H1 (cell line): ENCODE data around the gene PSMA5. TPM values are rescaled to one million over a fixed set of nuclear protein-coding genes. Genes with fewer than 3 reads are reported as not detected.

Source experiments
- CTCF ChIA-PET: fragments of 300-600 bp; sonication (Branson Sonifier 250); formaldehyde crosslinking; loops from one replicate; lab custom pipeline; 2021; ENCODE audit not compliant: partially characterized antibody; lab: Charles Lee
- POLR2A ChIA-PET: fragments of 300-600 bp; sonication (Branson Sonifier 250); formaldehyde crosslinking; loops from one replicate; lab custom pipeline; 2021; ENCODE audit warnings: inconsistent platforms; ENCODE audit not compliant: partially characterized antibody; lab: Charles Lee
- DNase-seq, 2 experiments: peaks; one replicate each; pipeline versions ENCODE4 v3.0.0 to v3.0.0-alpha.2; 2010 to 2022; ENCODE audit warnings: low spot score in 2 of 2, low read depth in 1 of 2, mixed read lengths in 1 of 2
- FAIRE-seq: peaks from 2 replicates; lab custom pipeline; 2011; peaks lifted over from hg19 to GRCh38; lab: Jason Lieb, UNC
- H2AFZ ChIP-seq: 2 replicates; pipeline ENCODE4 v1.8.1; 2012; ENCODE audit warnings: low read length, inconsistent platforms
- H2AK5ac ChIP-seq: 2 replicates; pipeline ENCODE4 v1.6.1; 2013; ENCODE audit warnings: low read depth, low read length
- H2BK120ac ChIP-seq: replicated peaks from 2 replicates; pipeline ENCODE3; 2013; ENCODE audit warnings: low read depth, low read length, inconsistent platforms
- H2BK12ac ChIP-seq: 2 replicates; pipeline ENCODE4 v1.6.1; 2013; ENCODE audit warnings: low read depth, low read length
- H2BK15ac ChIP-seq: 2 replicates; pipeline ENCODE4 v1.6.1; 2013; ENCODE audit warnings: low read length
- H2BK20ac ChIP-seq: 2 replicates; pipeline ENCODE4 v1.6.1; 2013; ENCODE audit warnings: low read length
- H2BK5ac ChIP-seq: 2 replicates; pipeline ENCODE4 v1.6.1; 2013; ENCODE audit warnings: low read depth, low read length
- H3K14ac ChIP-seq: 2 replicates; pipeline ENCODE4 v1.6.1; 2013; ENCODE audit warnings: inconsistent platforms; ENCODE audit not compliant: insufficient read length
- H3K18ac ChIP-seq: 2 replicates; pipeline ENCODE4 v1.6.1; 2013; ENCODE audit warnings: low read length; ENCODE audit errors: extremely low read depth
- H3K23ac ChIP-seq: 2 replicates; pipeline ENCODE4 v1.6.1; 2013; ENCODE audit warnings: inconsistent platforms; ENCODE audit not compliant: insufficient read length
- H3K23me2 ChIP-seq: 2 replicates; pipeline ENCODE4 v1.6.1; 2013; ENCODE audit warnings: low read depth, low read length
- H3K27ac ChIP-seq: 2 replicates; pipeline ENCODE4 v1.6.1; 2011; ENCODE audit warnings: low read depth, low read length, inconsistent platforms
- H3K27me3 ChIP-seq, 4 experiments: replicated peaks in 1 of 4; 1 replicate in 1 of 4; 2 replicates in 3 of 4; pipeline versions ENCODE4 v1.6.1 to v1.8.1; 2011 to 2013; ENCODE audit warnings: low read length in 3 of 4, mild to moderate bottlenecking in 3 of 4, inconsistent platforms in 2 of 4, mixed read lengths in 2 of 4, moderate library complexity in 1 of 4; ENCODE audit not compliant: control insufficient read depth in 3 of 4, insufficient read depth in 3 of 4; ENCODE audit errors: extremely low read depth in 1 of 4
- H3K36me3 ChIP-seq, 4 experiments: 2 replicates each; pipeline versions ENCODE4 v1.6.1 to v1.8.1; 2011 to 2013; ENCODE audit warnings: mild to moderate bottlenecking in 4 of 4, low read length in 3 of 4, moderate library complexity in 2 of 4, control low read depth in 1 of 4, inconsistent platforms in 1 of 4; ENCODE audit not compliant: insufficient read depth in 4 of 4, control insufficient read depth in 2 of 4
- H3K4ac ChIP-seq: replicated peaks from 2 replicates; pipeline ENCODE3; 2013; ENCODE audit warnings: low read length, low read depth, mixed read lengths, inconsistent platforms; ENCODE audit not compliant: insufficient read length
- H3K4me1 ChIP-seq, 4 experiments: replicated peaks in 1 of 4; 1 replicate in 1 of 4; 2 replicates in 3 of 4; pipeline versions ENCODE4 v1.6.1 to v1.8.1; 2011 to 2013; ENCODE audit warnings: low read length in 3 of 4, inconsistent platforms in 2 of 4, mixed read lengths in 1 of 4; ENCODE audit not compliant: insufficient read depth in 4 of 4, control insufficient read depth in 3 of 4
- H3K4me2 ChIP-seq, 2 experiments: 2 replicates each; pipeline versions ENCODE4 v1.6.1 to v1.8.1; 2011 to 2013; ENCODE audit warnings: low read depth in 2 of 2, low read length in 2 of 2, control low read depth in 1 of 2, inconsistent platforms in 1 of 2, mild to moderate bottlenecking in 1 of 2; ENCODE audit not compliant: insufficient read depth in 1 of 2
- H3K4me3 ChIP-seq, 4 experiments: fragments of 200-600, 300-600 bp in 1 of 4; sonication (generic), shearing (Covaris generic), sonication (Bioruptor Twin) in 1 of 4; 2 replicates each; pipeline versions ENCODE4 v1.5.1 to v1.8.1; 2011 to 2016; ENCODE audit warnings: low read length in 4 of 4, low read depth in 3 of 4, control low read depth in 2 of 4, inconsistent platforms in 2 of 4, mild to moderate bottlenecking in 2 of 4, mixed read lengths in 1 of 4, moderate library complexity in 1 of 4; ENCODE audit not compliant: insufficient read depth in 2 of 4; ENCODE audit errors: extremely low read depth in 1 of 4
- H3K56ac ChIP-seq: replicated peaks from 2 replicates; pipeline ENCODE3; 2013; ENCODE audit warnings: low read depth, mild to moderate bottlenecking, mixed read lengths, low read length, inconsistent platforms; ENCODE audit not compliant: insufficient read length
- H3K79me1 ChIP-seq: 2 replicates; pipeline ENCODE4 v1.6.1; 2013; ENCODE audit warnings: low read depth, low read length, control low read depth
- H3K79me2 ChIP-seq, 2 experiments: 2 replicates each; pipeline versions ENCODE4 v1.6.1 to v1.8.1; 2012 to 2013; ENCODE audit warnings: low read length in 2 of 2, mild to moderate bottlenecking in 2 of 2, inconsistent platforms in 1 of 2; ENCODE audit not compliant: insufficient read depth in 2 of 2, control insufficient read depth in 1 of 2
- H3K9ac ChIP-seq, 4 experiments: replicated peaks in 1 of 4; 1 replicate in 1 of 4; 2 replicates in 3 of 4; pipeline versions ENCODE4 v1.6.1 to v1.8.1; 2011 to 2013; ENCODE audit warnings: low read depth in 3 of 4, low read length in 3 of 4, control low read depth in 2 of 4, mild to moderate bottlenecking in 2 of 4, moderate library complexity in 2 of 4, inconsistent platforms in 1 of 4; ENCODE audit errors: extremely low read depth in 1 of 4
- H3K9me3 ChIP-seq, 2 experiments: 2 replicates each; pipeline versions ENCODE4 v1.6.1 to v1.8.1; 2012 to 2013; ENCODE audit warnings: mild to moderate bottlenecking in 2 of 2, moderate library complexity in 2 of 2, control low read depth in 1 of 2, inconsistent platforms in 1 of 2, low read depth in 1 of 2, low read length in 1 of 2, mixed read lengths in 1 of 2; ENCODE audit not compliant: insufficient read depth in 2 of 2
- H4K20me1 ChIP-seq, 2 experiments: replicated peaks in 1 of 2; 2 replicates each; pipeline versions ENCODE3 to v1.8.1; 2011 to 2013; ENCODE audit warnings: inconsistent platforms in 2 of 2, low read length in 2 of 2, mild to moderate bottlenecking in 1 of 2; ENCODE audit not compliant: insufficient read depth in 2 of 2, control insufficient read depth in 1 of 2
- H4K5ac ChIP-seq: 2 replicates; pipeline ENCODE4 v1.6.1; 2013; ENCODE audit warnings: low read length, low read depth, mixed read lengths, inconsistent platforms; ENCODE audit not compliant: insufficient read length
- H4K8ac ChIP-seq: 2 replicates; pipeline ENCODE4 v1.8.0; 2013; ENCODE audit warnings: mild to moderate bottlenecking, moderate library complexity, low read length, inconsistent platforms; ENCODE audit not compliant: insufficient read depth; ENCODE audit errors: extremely low read depth
- H4K91ac ChIP-seq: replicated peaks from 2 replicates; pipeline ENCODE3; 2013; ENCODE audit warnings: low read length, mixed read lengths, inconsistent platforms; ENCODE audit not compliant: insufficient read length
- WGBS, 2 experiments: shearing (Covaris generic) in 1 of 2; methylation state at CpG; one replicate each; pipeline versions ENCODE4 v1.1.6 to v1.1.7; 2013 to 2015; ENCODE audit warnings: low lambda C conversion rate in 2 of 2, mixed read lengths in 2 of 2, inconsistent platforms in 1 of 2, low coverage in 1 of 2, missing lambda C conversion rate in 1 of 2; ENCODE audit not compliant: insufficient replicate concordance in 2 of 2, insufficient coverage in 1 of 2, insufficient read length in 1 of 2; ENCODE audit errors: extremely low coverage in 1 of 2, missing lambda C conversion rate in 1 of 2; 5-methylcytosine and 5-hydroxymethylcytosine counted together
- polyA plus RNA-seq, 7 experiments: library from polyadenylated mRNA; depleted of rRNA in 3 of 7; stranded (reverse) in 5 of 7; unstranded in 2 of 7; fragments of >200 nt in 5 of 7; fragments of 200-250 nt in 2 of 7; gene quantifications; 1 replicate in 5 of 7; 2 replicates in 1 of 7; 4 replicates in 1 of 7; pipeline versions ENCODE4 v1.2.1 to v1.2.3, GENCODE V29; 2011 to 2013; ENCODE audit warnings: missing spikeins in 2 of 7, mixed read lengths in 2 of 7
- total RNA-seq: library from RNA; stranded (reverse); fragmentation: NEBNext Ultra II Directional; extraction: Animal tissue kit (Norgen Biotek cat#: 25700); gene quantifications from 2 replicates; pipeline ENCODE4 v1.2.1, GENCODE V29; 2021

The PSMA5 gene
- total and polyA plus RNA-seq, 2 of the 8 experiments (the other 6 are each of a cell fraction or from before 2014, with no cell fraction given) = 140 to 166 TPM

GRCh38 chr1:109386054-109386717 is 40.1 kb downstream of the PSMA5 start:
- Histone ChIP-seq H3K18ac (no peak overlapping the region), H3K79me2 (peaks cover 3 to 96% of the 10 kb centered on the region in 2 experiments; a peak in 3 of 4 replicates), H4K5ac (no peak overlapping the region), H2AK5ac (no peak overlapping the region), H3K14ac (no peak overlapping the region), H4K8ac (no peak overlapping the region), H3K27ac (no peak overlapping the region), H4K20me1 (peaks cover 0 to 10% of the 10 kb centered on the region in 2 experiments), H2BK5ac (no peak overlapping the region), H2BK15ac (no peak overlapping the region), H2BK20ac (no peak overlapping the region), H3K9me3 (no peaks in the 10 kb centered on the region), H3K23me2 (no peaks in the 10 kb centered on the region; the same call in 1 of the 2 replicates), H3K4me1 (peaks cover 0 to 16% (median 3%) of the 10 kb centered on the region in 4 experiments; a peak in 3 of 7 replicates), H2BK120ac (no peak overlapping the region), H3K79me1 (peaks cover 8% of the 10 kb centered on the region; the same call in 1 of the 2 replicates), H2AFZ (no peak overlapping the region), H3K4ac (no peak overlapping the region), H3K4me2 (no peak overlapping the region), H4K91ac (no peak overlapping the region), H3K36me3 (no peaks in the 10 kb centered on the region), H3K27me3 (no peaks in the 10 kb centered on the region), H3K56ac (no peak overlapping the region), H3K23ac (no peak overlapping the region), H3K9ac (no peak overlapping the region), H3K4me3 (no peak overlapping the region), H2BK12ac (no peak overlapping the region)
- DNase-seq = no peak
- WGBS, 2 experiments = 84% methylated on average over 2 of the region's 2 CpGs; no CpG with 5 or more reads in 1 of the 2 experiments
- POLR2A ChIA-PET = interaction anchor here (0.7 to 1.7 kb wide), 2 partner anchors 9 to 12 kb away, joined by 3 to 5 read pairs; partner anchors contain the start of gene SORT1
- CTCF ChIA-PET = interaction anchor here (0.6 to 2.4 kb wide), 5 partner anchors 10 to 109 kb away, joined by 3 to 14 read pairs (median 5); partner anchors contain the start of gene SORT1
- FAIRE-seq = no peak
